H9 (cell line): ENCODE data around the gene ZSCAN1. TPM values are rescaled to one million over a fixed set of nuclear protein-coding genes. Genes with fewer than 3 reads are reported as not detected.
A peak's percentile ranks its signal among the peaks of the same experiment; 100 is the strongest.

Experiments
- DNase-seq: peaks from one replicate; pipeline ENCODE4 v3.0.0-alpha.2; 2017
- H2AFZ ChIP-seq: one replicate; pipeline ENCODE4 v1.6.1; 2013; ENCODE audit warnings: mild to moderate bottlenecking, low read length, control low read depth, moderate library complexity
- H2AK5ac ChIP-seq: 2 replicates; pipeline ENCODE4 v1.6.1; 2013; ENCODE audit warnings: low read length, control low read depth, mixed read lengths; ENCODE audit not compliant: insufficient read length
- H2BK120ac ChIP-seq: one replicate; pipeline ENCODE4 v1.6.1; 2013; ENCODE audit warnings: low read depth, mild to moderate bottlenecking, low read length, control low read depth, inconsistent platforms; ENCODE audit not compliant: poor library complexity, severe bottlenecking
- H2BK12ac ChIP-seq: 2 replicates; pipeline ENCODE4 v1.6.1; 2013; ENCODE audit warnings: low read length, control low read depth, mixed read lengths, low read depth; ENCODE audit not compliant: insufficient read length
- H2BK15ac ChIP-seq: 2 replicates; pipeline ENCODE4 v1.6.1; 2013; ENCODE audit warnings: low read depth, low read length, control low read depth
- H2BK20ac ChIP-seq: one replicate; pipeline ENCODE4 v1.6.1; 2013; ENCODE audit warnings: low read depth, mild to moderate bottlenecking, low read length, control low read depth, inconsistent platforms; ENCODE audit not compliant: poor library complexity, severe bottlenecking
- H2BK5ac ChIP-seq: 2 replicates; pipeline ENCODE4 v1.6.1; 2013; ENCODE audit warnings: low read length, control low read depth, mixed read lengths; ENCODE audit not compliant: insufficient read length
- H3K14ac ChIP-seq: 2 replicates; pipeline ENCODE4 v1.6.1; 2013; ENCODE audit warnings: low read length, control low read depth; ENCODE audit not compliant: insufficient read depth
- H3K18ac ChIP-seq: 2 replicates; pipeline ENCODE4 v1.6.1; 2013; ENCODE audit warnings: low read depth, mild to moderate bottlenecking, mixed read lengths, low read length, control low read depth; ENCODE audit not compliant: insufficient read length
- H3K23ac ChIP-seq: 2 replicates; pipeline ENCODE4 v1.6.1; 2013; ENCODE audit warnings: low read length, control low read depth, mixed read lengths, low read depth; ENCODE audit not compliant: insufficient read length
- H3K23me2 ChIP-seq: 2 replicates; pipeline ENCODE4 v1.6.1; 2013; ENCODE audit warnings: low read depth, mild to moderate bottlenecking, mixed read lengths, low read length, control low read depth; ENCODE audit not compliant: insufficient read length, poor library complexity, severe bottlenecking
- H3K27ac ChIP-seq: 2 replicates; pipeline ENCODE4 v1.5.1; 2013; ENCODE audit warnings: low read length, control low read depth, mixed read lengths, low read depth; ENCODE audit not compliant: insufficient read length
- H3K27me3 ChIP-seq: 2 replicates; pipeline ENCODE4 v1.6.1; 2013; ENCODE audit warnings: low read length, control low read depth, inconsistent platforms; ENCODE audit not compliant: insufficient read depth
- H3K4ac ChIP-seq: 2 replicates; pipeline ENCODE4 v1.6.1; 2013; ENCODE audit warnings: low read depth, mild to moderate bottlenecking, control low read depth, inconsistent platforms, low read length, moderate library complexity
- H3K4me1 ChIP-seq: 2 replicates; pipeline ENCODE4 v1.6.1; 2013; ENCODE audit warnings: low read length, control low read depth, inconsistent platforms; ENCODE audit not compliant: insufficient read depth
- H3K4me2 ChIP-seq: 2 replicates; pipeline ENCODE4 v1.6.1; 2013; ENCODE audit warnings: low read length, control low read depth, mixed read lengths; ENCODE audit not compliant: insufficient read length, insufficient read depth
- H3K56ac ChIP-seq: 2 replicates; pipeline ENCODE4 v1.6.1; 2013; ENCODE audit warnings: low read depth, mild to moderate bottlenecking, mixed read lengths, low read length, control low read depth; ENCODE audit not compliant: insufficient read length
- H3K79me1 ChIP-seq: 2 replicates; pipeline ENCODE4 v1.6.1; 2013; ENCODE audit warnings: low read depth, mild to moderate bottlenecking, moderate library complexity, low read length, control low read depth, inconsistent platforms; ENCODE audit not compliant: insufficient read depth, poor library complexity, severe bottlenecking
- H3K79me2 ChIP-seq: 2 replicates; pipeline ENCODE4 v1.6.1; 2013; ENCODE audit warnings: low read length, control low read depth, inconsistent platforms; ENCODE audit not compliant: insufficient read depth
- H3K9ac ChIP-seq: 2 replicates; pipeline ENCODE4 v1.6.1; 2013; ENCODE audit warnings: low read length, control low read depth, mixed read lengths; ENCODE audit not compliant: insufficient read length; ENCODE audit errors: extremely low read depth
- H3K9me3 ChIP-seq: one replicate; pipeline ENCODE4 v1.6.1; 2013; ENCODE audit warnings: low read depth, low read length, inconsistent platforms; ENCODE audit not compliant: control insufficient read depth
- H3T11ph ChIP-seq: one replicate; pipeline ENCODE4 v1.6.1; 2013; ENCODE audit warnings: mild to moderate bottlenecking, low read length, control low read depth, inconsistent platforms
- H4K20me1 ChIP-seq: one replicate; pipeline ENCODE4 v1.6.1; 2013; ENCODE audit not compliant: control insufficient read depth, insufficient read length, insufficient read depth
- H4K5ac ChIP-seq: 2 replicates; pipeline ENCODE4 v1.6.1; 2013; ENCODE audit warnings: low read depth, mild to moderate bottlenecking, mixed read lengths, low read length, control low read depth; ENCODE audit not compliant: insufficient read length
- H4K8ac ChIP-seq: replicated peaks from 2 replicates; pipeline ENCODE4 v1.6.1; 2013; ENCODE audit warnings: low read length, control low read depth, mixed read lengths, low read depth; ENCODE audit not compliant: insufficient read length
- H4K91ac ChIP-seq: 2 replicates; pipeline ENCODE4 v1.6.1; 2013; ENCODE audit warnings: low read depth, mild to moderate bottlenecking, moderate library complexity, mixed read lengths, low read length, control low read depth; ENCODE audit not compliant: insufficient read length
- H3K27ac Mint-ChIP-seq, 3 experiments: 2 replicates in 2 of 3; 3 replicates in 1 of 3; pipeline ENCODE4 v1.8.0; 2020 to 2021; ENCODE audit warnings: mixed read lengths in 3 of 3, mild to moderate bottlenecking in 1 of 3, moderate library complexity in 1 of 3
- H3K27me3 Mint-ChIP-seq: 2 replicates; pipeline ENCODE4 v1.8.0; 2021; ENCODE audit warnings: low read depth, mild to moderate bottlenecking, moderate library complexity, mixed read lengths
- H3K36me3 Mint-ChIP-seq, 3 experiments: 2 replicates in 2 of 3; 3 replicates in 1 of 3; pipeline ENCODE4 v1.8.0; 2020 to 2021; ENCODE audit warnings: low read depth in 3 of 3, mixed read lengths in 3 of 3; ENCODE audit not compliant: insufficient read depth in 1 of 3
- H3K4me1 Mint-ChIP-seq, 2 experiments: 2 replicates each; pipeline ENCODE4 v1.8.0; 2020; ENCODE audit warnings: mixed read lengths in 2 of 2
- H3K4me3 Mint-ChIP-seq, 2 experiments: 2 replicates in 1 of 2; 3 replicates in 1 of 2; pipeline ENCODE4 v1.8.0; 2020 to 2021; ENCODE audit warnings: mild to moderate bottlenecking in 2 of 2, mixed read lengths in 2 of 2, moderate library complexity in 1 of 2
- H3K9me3 Mint-ChIP-seq, 2 experiments: 2 replicates in 1 of 2; 3 replicates in 1 of 2; pipeline ENCODE4 v1.8.0; 2020; ENCODE audit warnings: mild to moderate bottlenecking in 2 of 2, mixed read lengths in 2 of 2, moderate library complexity in 1 of 2
- CTCF ChIP-seq: fragments of 200-600 bp; sonication (generic); conservative IDR thresholded peaks from 3 replicates; pipeline ENCODE4 v1.8.0; 2021; ENCODE audit warnings: antibody characterized with exemption, mild to moderate bottlenecking
- WGBS: extraction: QIAGEN DNeasy Blood & Tissue Kit; methylation state at CpG from one replicate; pipeline ENCODE4 v1.1.7; 2013; ENCODE audit warnings: missing lambda C conversion rate, low lambda C conversion rate, mixed read lengths; ENCODE audit not compliant: insufficient read length; ENCODE audit errors: extremely low coverage; 5-methylcytosine and 5-hydroxymethylcytosine counted together
- total RNA-seq: library from RNA; stranded (reverse); gene quantifications from 2 replicates; pipeline ENCODE4 v1.2.1, GENCODE V29; 2021

Gene ZSCAN1
- total RNA-seq, 1 experiment from 2014 or later: 1.2 TPM

DNA sequence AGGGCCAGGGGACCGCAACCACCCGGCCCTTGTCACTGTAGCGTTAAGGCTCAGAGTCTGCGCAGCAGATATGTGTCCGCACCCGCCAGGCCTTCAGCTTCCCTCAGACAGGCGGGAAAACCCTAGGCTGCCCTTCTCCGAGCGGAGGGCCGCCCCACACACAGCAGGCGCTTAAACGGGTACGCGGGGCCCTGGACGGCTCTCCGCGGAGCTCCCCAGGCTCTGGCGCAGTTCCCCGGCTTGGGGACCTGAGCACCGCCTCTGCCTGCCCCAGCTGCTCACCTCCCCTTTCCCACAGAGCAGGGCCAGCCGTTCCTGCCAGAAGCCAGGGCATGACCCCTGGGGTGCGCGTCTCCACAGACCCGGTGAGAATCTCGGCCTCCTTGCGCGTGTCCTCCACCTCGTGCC is 25.9 kb downstream of the ZSCAN1 start:
- Histone ChIP-seq H2BK15ac (no peak overlapping the region), H2BK12ac (no peak overlapping the region), H3K4me1 (peaks cover 4% of the 10 kb centered on the region; the same call in 1 of the 2 replicates), H3K23ac (no peak overlapping the region), H3K4ac (no peak overlapping the region; the same call in 1 of the 2 replicates), H2AFZ (no peak overlapping the region), H2AK5ac (no peak overlapping the region), H3K18ac (peak overlapping the region; percentile 94), H4K5ac (no peak overlapping the region), H3K9me3 (no peaks in the 10 kb centered on the region), H2BK20ac (no peak overlapping the region), H3T11ph (no peak overlapping the region), H2BK120ac (no peak overlapping the region), H3K56ac (no peak overlapping the region), H3K79me2 (no peaks in the 10 kb centered on the region), H3K27ac (no peak overlapping the region), H3K9ac (no peak overlapping the region), H3K79me1 (no peaks in the 10 kb centered on the region), H3K4me2 (peak overlapping the region; percentile 23), H3K23me2 (peaks cover 3% of the 10 kb centered on the region), H4K91ac (no peak overlapping the region), H2BK5ac (no peak overlapping the region), H3K14ac (peak overlapping the region; percentile 98; the same call in 1 of the 2 replicates), H3K27me3 (no peaks in the 10 kb centered on the region), H4K20me1 (no peaks in the 10 kb centered on the region), H4K8ac (no peak overlapping the region)
- peak overlapping the region; percentile 73 to 74; a peak in 3 of 5 replicates for H3K4me3 Mint-ChIP-seq
- no CpG with 5 or more reads among the region's 28 CpGs for WGBS
- peaks cover 15% of the 10 kb centered on the region for H3K27me3 Mint-ChIP-seq
- peaks cover 32 to 45% (median 36%) of the 10 kb centered on the region in 3 experiments for H3K36me3 Mint-ChIP-seq
- H3K9me3 Mint-ChIP-seq: peaks cover 59 to 66% of the 10 kb centered on the region in 2 experiments
- no peak overlapping the region for H3K27ac Mint-ChIP-seq
- H3K4me1 Mint-ChIP-seq: peaks cover 10 to 20% of the 10 kb centered on the region in 2 experiments
- no peak for DNase-seq
- no peak for TF ChIP-seq CTCF
